ENCODE data around the gene CD200R1L.

The CD200R1L gene

GRCh38 chr3:112779558-112780480, 66.8 kb downstream of the CD200R1L start:
- H3K27ac Mint-ChIP-seq, result no peak overlapping the region

GRCh38 chr3:112779011-112779410, 67.7 kb downstream of the CD200R1L start:
- Mint-ChIP-seq H3K4me3 (no peak overlapping the region), H3K4me1 (peaks cover 5% of the 10 kb centered on the region), H3K27ac (no peak overlapping the region), H3K9me3 (no peaks in the 10 kb centered on the region), H3K27me3 (ENCODE audit: low read depth) (peaks cover 13% of the 10 kb centered on the region), H3K36me3 (ENCODE audit: low read depth) (no peaks in the 10 kb centered on the region)
- TF ChIP-seq CTCF (IDR thresholded peaks at IDR 0.05; ENCODE audit: unreplicated experiment in 3 of 3), result no peak

More at GRCh38 chr3:112779558-112780480, 66.8 kb downstream of the CD200R1L start:
- no peak overlapping the region for H3K4me3 Mint-ChIP-seq
- no peak for TF ChIP-seq CTCF (IDR thresholded peaks at IDR 0.05; ENCODE audit: unreplicated experiment in 3 of 3)
- peaks cover 5% of the 10 kb centered on the region for H3K4me1 Mint-ChIP-seq
- no peaks in the 10 kb centered on the region for H3K36me3 Mint-ChIP-seq (ENCODE audit: low read depth)
- peaks cover 13% of the 10 kb centered on the region for H3K27me3 Mint-ChIP-seq (ENCODE audit: low read depth)
- no peaks in the 10 kb centered on the region for H3K9me3 Mint-ChIP-seq

- H3K4me1 Mint-ChIP-seq, result peaks cover 5% of the 10 kb centered on the region
Observed at GRCh38 chr3:112778353-112778948, 68.2 kb downstream of the CD200R1L start.

GRCh38 chr3:112777811-112778210, 68.9 kb downstream of the CD200R1L start:
- peaks cover 7% of the 10 kb centered on the region for H3K4me1 Mint-ChIP-seq
- peaks cover 13% of the 10 kb centered on the region for H3K27me3 Mint-ChIP-seq (ENCODE audit: low read depth)
- H3K4me3 Mint-ChIP-seq, result no peak overlapping the region
- no peaks in the 10 kb centered on the region for H3K9me3 Mint-ChIP-seq
- H3K27ac Mint-ChIP-seq, result no peak overlapping the region
- no peaks in the 10 kb centered on the region for H3K36me3 Mint-ChIP-seq (ENCODE audit: low read depth)
- no peak for TF ChIP-seq CTCF (IDR thresholded peaks at IDR 0.05; ENCODE audit: unreplicated experiment in 3 of 3)

More at GRCh38 chr3:112778353-112778948, 68.2 kb downstream of the CD200R1L start:
- peaks cover 13% of the 10 kb centered on the region for H3K27me3 Mint-ChIP-seq (ENCODE audit: low read depth)
- no peaks in the 10 kb centered on the region for H3K9me3 Mint-ChIP-seq
- no peak overlapping the region for H3K4me3 Mint-ChIP-seq
- TF ChIP-seq CTCF (IDR thresholded peaks at IDR 0.05; ENCODE audit: unreplicated experiment in 3 of 3), result no peak
- no peak overlapping the region for H3K27ac Mint-ChIP-seq
- no peaks in the 10 kb centered on the region for H3K36me3 Mint-ChIP-seq (ENCODE audit: low read depth)

- TF ChIP-seq CTCF (IDR thresholded peaks at IDR 0.05; ENCODE audit: unreplicated experiment in 3 of 3), result no peak
- peaks cover 13% of the 10 kb centered on the region for H3K4me1 Mint-ChIP-seq
- peaks cover 13% of the 10 kb centered on the region for H3K27me3 Mint-ChIP-seq (ENCODE audit: low read depth)
- no peaks in the 10 kb centered on the region for H3K9me3 Mint-ChIP-seq
- no peak overlapping the region for H3K27ac Mint-ChIP-seq
- no peak overlapping the region for H3K4me3 Mint-ChIP-seq
- H3K36me3 Mint-ChIP-seq (ENCODE audit: low read depth), result no peaks in the 10 kb centered on the region
Observed at GRCh38 chr3:112776836-112777235, 69.8 kb downstream of the CD200R1L start.
